ENCODE measurements around the gene LAMA3. TPM values are rescaled to one million over a fixed set of nuclear protein-coding genes. Genes with fewer than 3 reads are reported as not detected.

Gene LAMA3
- polyA plus RNA-seq, 1 of the 3 experiments (the other 2 are of a cell fraction) = 3.5 TPM

DNA sequence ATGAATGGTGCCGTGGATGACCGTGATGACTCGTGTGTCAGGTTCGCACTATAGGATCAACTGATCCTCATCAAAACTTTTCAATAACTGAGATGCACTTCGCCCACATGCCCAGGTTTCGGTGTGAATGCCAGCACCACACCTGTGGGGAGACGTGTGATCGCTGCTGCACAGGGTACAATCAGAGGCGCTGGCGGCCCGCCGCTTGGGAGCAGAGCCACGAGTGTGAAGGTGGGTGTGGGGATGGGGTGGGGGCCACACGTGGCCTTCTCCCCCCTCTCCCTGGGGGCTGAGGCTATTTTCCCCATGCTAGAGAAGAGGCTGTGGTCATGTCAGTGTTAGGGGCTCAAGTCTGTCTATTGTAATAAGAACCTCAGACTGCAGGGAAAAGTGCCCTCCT, 69.0 kb downstream of the LAMA3 start:
- Histone ChIP-seq H3K79me2 (ENCODE audit: insufficient read depth) (no peaks in the 10 kb centered on the region), H3K9ac (no peak overlapping the region), H3K27me3 (ENCODE audit: insufficient read depth) (no peaks in the 10 kb centered on the region), H3K4me1 (ENCODE audit: control insufficient read depth in 1 of 2, insufficient read depth in 2 of 2, low read depth in 1 of 2, low read length in 1 of 2) (no peaks in the 10 kb centered on the region), H3K27ac (ENCODE audit: low read depth in 2 of 2, low read length in 1 of 2) (no peak overlapping the region), H3K36me3 (replicated peaks in 1 of 2; ENCODE audit: control insufficient read depth in 1 of 2, insufficient read depth in 2 of 2, low read length in 1 of 2) (no peaks in the 10 kb centered on the region), H3K4me2 (no peak overlapping the region), H2AFZ (ENCODE audit: low read depth) (no peak overlapping the region), H4K20me1 (ENCODE audit: insufficient read depth) (no peaks in the 10 kb centered on the region), H3K9me3 (no peaks in the 10 kb centered on the region), H3K9me2 (no peaks in the 10 kb centered on the region), H3K4me3 (ENCODE audit: low read depth in 2 of 2, low read length in 1 of 2) (no peak overlapping the region), H3F3A (replicated peaks; ENCODE audit: insufficient read depth) (no peaks in the 10 kb centered on the region)
- POLR2A ChIA-PET = no interaction called here
- TF ChIP-seq RCOR1 (IDR thresholded peaks at IDR 0.05; ENCODE audit: low read length) (no peak), ELF1 (IDR thresholded peaks at IDR 0.05) (no peak), FOSL2 (IDR thresholded peaks at IDR 0.05; ENCODE audit: borderline replicate concordance, low read depth) (no peak), CHD2 (IDR thresholded peaks at IDR 0.05; ENCODE audit: low read length, partially characterized antibody) (no peak)
- CTCF ChIA-PET = no interaction called here
- 82% methylated on average over 14 of the region's 14 CpGs for WGBS (ENCODE audit: low lambda C conversion rate)
- no peak for DNase-seq

DNA sequence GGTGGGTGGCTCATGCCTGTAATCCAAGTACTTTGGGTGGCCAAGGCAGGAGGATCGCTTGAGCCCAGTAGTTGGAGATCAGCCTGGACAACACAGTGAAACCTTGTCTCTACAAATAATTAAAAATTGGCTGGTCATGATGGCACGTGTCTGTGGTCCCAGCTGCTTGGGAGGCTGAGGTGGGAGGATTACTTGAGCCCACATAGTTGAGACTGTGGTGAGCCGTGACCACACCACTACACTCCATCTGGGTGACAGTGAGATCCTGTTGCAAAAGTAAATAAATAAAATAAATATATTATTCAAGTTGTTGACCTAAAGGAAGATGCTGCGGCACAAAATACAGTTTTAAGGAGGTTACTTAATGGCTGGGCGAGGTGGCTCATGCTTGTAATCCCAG, 72.7 kb downstream of the LAMA3 start:
- Histone ChIP-seq H3F3A (replicated peaks; ENCODE audit: insufficient read depth) (no peaks in the 10 kb centered on the region), H3K4me2 (no peak overlapping the region), H3K27me3 (ENCODE audit: insufficient read depth) (no peaks in the 10 kb centered on the region), H3K36me3 (replicated peaks in 1 of 2; ENCODE audit: control insufficient read depth in 1 of 2, insufficient read depth in 2 of 2, low read length in 1 of 2) (no peaks in the 10 kb centered on the region), H3K9ac (no peak overlapping the region), H3K27ac (ENCODE audit: low read depth in 2 of 2, low read length in 1 of 2) (no peak overlapping the region), H3K9me2 (no peaks in the 10 kb centered on the region), H2AFZ (ENCODE audit: low read depth) (no peak overlapping the region), H3K4me1 (ENCODE audit: control insufficient read depth in 1 of 2, insufficient read depth in 2 of 2, low read depth in 1 of 2, low read length in 1 of 2) (no peaks in the 10 kb centered on the region), H4K20me1 (ENCODE audit: insufficient read depth) (no peaks in the 10 kb centered on the region), H3K9me3 (no peaks in the 10 kb centered on the region), H3K4me3 (ENCODE audit: low read depth in 2 of 2, low read length in 1 of 2) (no peak overlapping the region), H3K79me2 (ENCODE audit: insufficient read depth) (no peaks in the 10 kb centered on the region)
- ChIA-PET POLR2A (no interaction called here), CTCF (interaction anchor here (1.6 kb wide), 1 partner anchor 156 kb away, joined by 3 read pairs; no protein-coding TSS in a partner anchor)
- TF ChIP-seq, protein P1, sequence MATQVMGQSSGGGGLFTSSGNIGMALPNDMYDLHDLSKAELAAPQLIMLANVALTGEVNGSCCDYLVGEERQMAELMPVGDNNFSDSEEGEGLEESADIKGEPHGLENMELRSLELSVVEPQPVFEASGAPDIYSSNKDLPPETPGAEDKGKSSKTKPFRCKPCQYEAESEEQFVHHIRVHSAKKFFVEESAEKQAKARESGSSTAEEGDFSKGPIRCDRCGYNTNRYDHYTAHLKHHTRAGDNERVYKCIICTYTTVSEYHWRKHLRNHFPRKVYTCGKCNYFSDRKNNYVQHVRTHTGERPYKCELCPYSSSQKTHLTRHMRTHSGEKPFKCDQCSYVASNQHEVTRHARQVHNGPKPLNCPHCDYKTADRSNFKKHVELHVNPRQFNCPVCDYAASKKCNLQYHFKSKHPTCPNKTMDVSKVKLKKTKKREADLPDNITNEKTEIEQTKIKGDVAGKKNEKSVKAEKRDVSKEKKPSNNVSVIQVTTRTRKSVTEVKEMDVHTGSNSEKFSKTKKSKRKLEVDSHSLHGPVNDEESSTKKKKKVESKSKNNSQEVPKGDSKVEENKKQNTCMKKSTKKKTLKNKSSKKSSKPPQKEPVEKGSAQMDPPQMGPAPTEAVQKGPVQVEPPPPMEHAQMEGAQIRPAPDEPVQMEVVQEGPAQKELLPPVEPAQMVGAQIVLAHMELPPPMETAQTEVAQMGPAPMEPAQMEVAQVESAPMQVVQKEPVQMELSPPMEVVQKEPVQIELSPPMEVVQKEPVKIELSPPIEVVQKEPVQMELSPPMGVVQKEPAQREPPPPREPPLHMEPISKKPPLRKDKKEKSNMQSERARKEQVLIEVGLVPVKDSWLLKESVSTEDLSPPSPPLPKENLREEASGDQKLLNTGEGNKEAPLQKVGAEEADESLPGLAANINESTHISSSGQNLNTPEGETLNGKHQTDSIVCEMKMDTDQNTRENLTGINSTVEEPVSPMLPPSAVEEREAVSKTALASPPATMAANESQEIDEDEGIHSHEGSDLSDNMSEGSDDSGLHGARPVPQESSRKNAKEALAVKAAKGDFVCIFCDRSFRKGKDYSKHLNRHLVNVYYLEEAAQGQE (IDR thresholded peaks at IDR 0.05; ENCODE audit: low read depth, low read length) = no peak
- TF ChIP-seq, protein P2, sequence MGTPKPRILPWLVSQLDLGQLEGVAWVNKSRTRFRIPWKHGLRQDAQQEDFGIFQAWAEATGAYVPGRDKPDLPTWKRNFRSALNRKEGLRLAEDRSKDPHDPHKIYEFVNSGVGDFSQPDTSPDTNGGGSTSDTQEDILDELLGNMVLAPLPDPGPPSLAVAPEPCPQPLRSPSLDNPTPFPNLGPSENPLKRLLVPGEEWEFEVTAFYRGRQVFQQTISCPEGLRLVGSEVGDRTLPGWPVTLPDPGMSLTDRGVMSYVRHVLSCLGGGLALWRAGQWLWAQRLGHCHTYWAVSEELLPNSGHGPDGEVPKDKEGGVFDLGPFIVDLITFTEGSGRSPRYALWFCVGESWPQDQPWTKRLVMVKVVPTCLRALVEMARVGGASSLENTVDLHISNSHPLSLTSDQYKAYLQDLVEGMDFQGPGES (IDR thresholded peaks at IDR 0.05; ENCODE audit: low read depth, low read length) = no peak
- TF ChIP-seq JUND (IDR thresholded peaks at IDR 0.05) (no peak), FOXM1 (IDR thresholded peaks at IDR 0.05; ENCODE audit: low read depth) (no peak)
- 90% methylated on average over 5 of the region's 5 CpGs for WGBS (ENCODE audit: low lambda C conversion rate)
- no peak for DNase-seq

All from SK-N-SH (cell line).